ENCODE results near the gene ADAMTSL4.
"Not testable (repeated sequence)": the region's sequence is repeated elsewhere in the genome, so short reads cannot be mapped to it uniquely, and the experiment has no call there.

ADAMTSL4 gene

GRCh38 chr1:150567717-150568593, 18.7 kb downstream of the ADAMTSL4 start:
- DNase-seq (ENCODE audit: low read depth), result no peak

DNA sequence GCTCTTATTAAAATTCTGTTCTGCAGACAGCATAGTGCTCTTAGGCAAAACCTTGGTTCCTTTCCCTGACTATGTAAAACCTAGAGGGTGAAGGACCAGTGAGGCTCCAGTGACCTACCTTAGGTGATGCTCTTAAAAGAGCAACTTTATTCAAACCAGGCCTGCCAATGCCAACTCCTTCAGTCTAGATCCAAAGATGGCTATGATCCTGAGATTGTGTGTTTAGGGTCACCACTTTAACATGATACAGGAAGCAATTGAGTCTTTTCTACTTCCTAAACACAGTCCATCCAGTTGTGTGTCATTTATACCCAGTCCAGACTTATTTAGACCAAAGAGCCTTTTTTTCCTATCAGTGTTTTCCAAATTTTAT, 19.4 kb downstream of the ADAMTSL4 start:
- no peak for DNase-seq (ENCODE audit: low read depth)

GRCh38 chr1:150572918-150573647, 23.9 kb downstream of the ADAMTSL4 start:
- no peak for DNase-seq (ENCODE audit: low read depth)

- not testable (repeated sequence) for DNase-seq (ENCODE audit: low read depth)
These were observed 24.5 kb downstream of the ADAMTSL4 start for GRCh38 chr1:150573648-150574071.

- DNase-seq (ENCODE audit: low read depth), result no peak
These were observed 25.3 kb downstream of the ADAMTSL4 start for GRCh38 chr1:150574260-150575071.

GRCh38 chr1:150575072-150575489, 25.9 kb downstream of the ADAMTSL4 start:
- no peak for DNase-seq (ENCODE audit: low read depth)

- DNase-seq (ENCODE audit: low read depth), result no peak
These were observed 26.5 kb downstream of the ADAMTSL4 start for GRCh38 chr1:150575518-150576366.

DNA sequence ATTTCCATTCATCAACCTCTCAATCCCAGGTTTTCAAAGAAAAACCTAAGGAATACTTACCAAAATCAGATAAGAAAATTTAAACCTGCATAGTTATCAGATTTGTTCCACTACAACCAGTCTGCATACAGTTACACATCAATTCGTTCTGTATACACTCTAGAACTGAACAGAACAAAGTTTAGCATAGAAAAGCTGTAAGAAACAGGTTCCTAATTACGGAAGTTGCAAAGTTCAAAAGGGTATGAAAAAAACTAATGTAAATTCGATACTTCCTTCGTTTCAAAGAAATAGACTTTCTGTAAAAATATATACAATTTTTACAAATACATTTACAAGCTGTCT, 27.1 kb downstream of the ADAMTSL4 start:
- no peak for DNase-seq (ENCODE audit: low read depth)

GRCh38 chr1:150576794-150577556, 27.8 kb downstream of the ADAMTSL4 start:
- DNase-seq (ENCODE audit: low read depth), result no peak

- no peak for DNase-seq (ENCODE audit: low read depth)
These were observed 28.5 kb downstream of the ADAMTSL4 start for GRCh38 chr1:150577557-150578271.

DNA sequence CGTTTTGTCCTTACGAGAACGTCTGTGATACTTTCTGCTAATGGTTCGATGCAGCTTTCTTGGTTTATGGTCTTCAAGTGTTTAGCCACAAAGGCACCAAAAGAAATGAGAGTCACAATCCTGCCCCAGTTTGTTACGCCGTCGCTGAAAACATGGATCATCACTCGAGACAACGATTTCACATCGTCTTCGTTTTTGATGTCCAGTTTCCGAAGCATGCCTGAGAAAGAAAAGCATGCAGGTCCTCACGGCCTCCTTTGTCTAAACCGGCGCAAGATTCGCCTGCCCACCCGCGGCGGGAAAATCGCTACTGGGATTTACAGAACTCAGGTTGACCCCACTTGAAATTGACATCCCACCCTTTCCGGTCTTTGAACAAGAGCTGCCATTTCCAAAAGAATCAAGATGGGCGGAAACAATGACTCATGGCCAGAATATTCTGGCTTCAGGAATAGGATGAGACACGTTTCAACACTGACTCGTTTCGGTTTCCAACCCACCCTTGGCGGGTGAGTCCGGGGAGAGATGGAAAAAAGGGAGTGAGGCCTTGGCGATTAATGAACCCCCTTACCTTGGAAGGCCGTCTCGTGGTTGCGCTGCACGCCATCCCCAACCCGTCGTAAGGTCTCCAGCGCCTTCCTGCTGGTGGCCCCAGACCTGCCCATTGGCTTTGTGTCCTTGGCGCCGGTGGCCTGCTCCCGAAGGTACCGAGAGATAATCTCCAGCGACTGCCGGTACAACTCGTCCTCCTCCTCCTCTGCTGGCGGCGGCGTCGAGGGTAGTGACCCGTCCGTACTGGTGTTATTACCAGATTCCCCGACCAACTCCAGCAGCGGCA, 29.3 kb downstream of the ADAMTSL4 start:
- no peak for DNase-seq (ENCODE audit: low read depth)

- peak; percentile 79 for DNase-seq (ENCODE audit: low read depth)
These were observed 30.1 kb downstream of the ADAMTSL4 start, which contains the start of gene MCL1 for GRCh38 chr1:150579110-150579944. Gene MCL1 (minus strand): TSS chr1:150579610. CDS start chr1:150579530, 80 bp downstream.

DNA sequence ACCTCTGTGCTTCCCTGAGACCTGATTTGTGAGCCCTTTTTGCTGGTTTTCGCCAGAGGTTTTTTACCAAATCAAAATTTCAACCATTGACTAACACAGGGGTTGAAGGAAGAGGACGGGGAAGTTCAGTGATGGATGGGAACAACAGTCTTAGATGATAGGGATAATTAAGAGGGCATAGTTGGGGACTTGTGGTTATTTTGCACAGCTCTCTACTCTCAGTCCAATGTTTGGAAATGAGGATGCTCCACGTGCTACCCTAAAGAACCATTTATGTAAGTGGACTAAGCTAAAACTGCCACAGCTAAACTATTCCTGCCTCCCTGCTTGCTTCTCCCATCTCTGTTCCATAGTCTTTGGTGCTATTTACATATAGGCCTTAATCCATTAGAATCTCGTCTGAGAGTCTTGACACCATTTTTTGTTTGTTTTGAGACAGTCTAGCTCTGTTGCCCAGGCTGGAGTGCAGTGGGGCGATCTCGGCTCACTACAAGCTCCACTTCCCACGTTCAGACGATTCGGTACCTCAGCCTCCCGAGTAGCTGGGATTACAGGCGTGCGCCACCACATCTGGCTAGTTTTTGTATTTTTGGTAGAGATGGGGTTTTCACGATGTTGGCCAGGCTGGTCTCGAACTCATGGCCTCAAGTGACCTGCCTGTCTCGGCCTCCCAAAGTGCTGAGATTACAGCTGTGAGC, 30.9 kb downstream of the ADAMTSL4 start:
- DNase-seq (ENCODE audit: low read depth), result no peak

- DNase-seq (ENCODE audit: low read depth), result not testable (repeated sequence)
These were observed 31.8 kb downstream of the ADAMTSL4 start for GRCh38 chr1:150580966-150581365.

- DNase-seq (ENCODE audit: low read depth), result not testable (repeated sequence)
These were observed 32.2 kb downstream of the ADAMTSL4 start for GRCh38 chr1:150581437-150581836.

DNA sequence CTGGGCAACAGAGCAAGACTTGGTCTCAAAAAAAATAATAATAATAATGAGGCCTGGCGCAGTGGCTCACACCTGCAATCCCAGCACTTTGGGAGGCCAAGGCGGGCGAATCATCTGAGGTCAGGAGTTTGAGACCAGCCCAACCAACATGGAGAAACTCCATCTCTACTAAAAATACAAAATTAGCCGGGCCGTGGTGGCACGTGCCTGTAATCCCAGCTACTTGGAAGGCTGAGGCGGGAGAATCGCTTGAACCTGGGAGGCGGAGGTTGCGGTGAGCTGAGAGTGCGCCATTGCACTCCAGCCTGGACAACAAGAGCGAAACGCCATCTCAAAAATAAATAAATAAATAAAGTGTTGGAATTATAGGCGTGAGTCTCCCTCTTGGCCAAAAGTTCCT, 32.8 kb downstream of the ADAMTSL4 start:
- DNase-seq (ENCODE audit: low read depth), result not testable (repeated sequence)

DNA sequence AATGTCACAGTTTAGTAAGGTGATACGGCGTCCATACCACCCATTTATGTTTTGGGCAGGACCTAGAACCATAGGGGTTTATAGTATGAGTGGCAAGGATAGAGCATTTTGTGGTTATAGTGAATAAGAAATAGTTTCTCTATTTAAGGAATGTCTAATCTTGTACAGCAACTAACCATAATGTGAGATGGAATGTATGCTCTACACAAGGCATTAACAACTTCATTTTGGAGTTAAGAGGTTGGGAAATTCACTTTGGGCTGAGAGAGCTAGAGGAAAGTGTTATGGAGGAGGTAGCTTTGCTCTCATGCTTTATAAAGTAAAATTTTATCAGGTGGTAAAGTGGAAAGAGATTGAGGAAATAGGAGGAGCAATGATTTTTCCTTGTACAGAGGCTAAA, 33.2 kb downstream of the ADAMTSL4 start:
- DNase-seq (ENCODE audit: low read depth), result no peak

All from T follicular helper cell (primary cell).